Muscle of back (tissue), 11 donors: ENCODE results near the gene SUSD6. TPM values are rescaled to one million over a fixed set of nuclear protein-coding genes. Genes with fewer than 3 reads are reported as not detected.
"Not testable (repeated sequence)": the region's sequence is repeated elsewhere in the genome, so short reads cannot be mapped to it uniquely, and the experiment has no call there.

Experiments used
- DNase-seq, 3 donors: peaks; one replicate each; pipeline versions ENCODE4 v3.0.0 to v3.0.0-alpha.2; 2013
- polyA plus RNA-seq, 10 donors: library from polyadenylated mRNA; unstranded; fragments of 120-200 nt; gene quantifications; one replicate each; pipeline ENCODE4 v1.2.1, GENCODE V29; 2013; ENCODE audit not compliant: insufficient read length in 10 of 10

SUSD6 gene
- polyA plus RNA-seq, 10 donors: 15.2 to 20.8 (median 18.3) TPM

DNA sequence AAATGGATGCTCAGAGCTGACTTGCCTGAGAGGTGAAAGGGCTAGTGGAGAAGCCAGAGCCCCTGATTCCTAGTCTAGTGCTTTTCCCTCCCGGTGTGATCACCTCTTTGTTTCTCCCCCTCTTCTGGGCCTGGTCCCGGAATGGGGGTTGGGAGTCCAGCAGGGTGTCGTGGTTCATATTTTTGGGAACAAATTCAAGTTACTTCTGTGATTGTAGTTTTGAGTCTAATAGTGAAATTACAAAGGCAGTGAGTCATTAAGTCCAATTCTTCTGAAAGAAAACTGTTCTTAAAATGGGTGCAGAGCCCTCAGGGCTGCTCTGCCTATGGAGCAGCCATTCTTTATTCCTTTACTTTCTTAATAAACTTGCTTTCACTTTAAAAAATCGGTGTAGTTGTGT, 7.6 kb downstream of the SUSD6 start:
- DNase-seq: no peak

DNA sequence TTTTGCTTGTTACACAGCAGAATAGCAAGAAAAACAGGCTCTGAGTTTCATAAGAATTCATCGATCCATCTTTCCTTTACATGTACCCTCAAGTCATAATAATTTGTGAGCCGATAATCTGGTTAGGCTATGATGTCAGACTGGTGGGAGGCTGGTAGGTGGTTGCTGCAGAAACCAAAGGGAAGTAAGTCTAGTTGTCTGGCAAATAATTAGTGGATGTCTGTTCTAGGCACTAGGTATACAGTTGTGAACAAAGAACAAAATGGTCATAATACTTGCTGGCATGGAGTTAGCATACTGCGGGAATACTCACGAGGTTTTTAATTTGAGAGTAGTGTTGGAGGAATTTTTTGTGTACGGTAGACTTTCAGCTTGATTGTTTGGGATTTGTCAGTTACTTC, 8.8 kb downstream of the SUSD6 start:
- no peak for DNase-seq

DNA sequence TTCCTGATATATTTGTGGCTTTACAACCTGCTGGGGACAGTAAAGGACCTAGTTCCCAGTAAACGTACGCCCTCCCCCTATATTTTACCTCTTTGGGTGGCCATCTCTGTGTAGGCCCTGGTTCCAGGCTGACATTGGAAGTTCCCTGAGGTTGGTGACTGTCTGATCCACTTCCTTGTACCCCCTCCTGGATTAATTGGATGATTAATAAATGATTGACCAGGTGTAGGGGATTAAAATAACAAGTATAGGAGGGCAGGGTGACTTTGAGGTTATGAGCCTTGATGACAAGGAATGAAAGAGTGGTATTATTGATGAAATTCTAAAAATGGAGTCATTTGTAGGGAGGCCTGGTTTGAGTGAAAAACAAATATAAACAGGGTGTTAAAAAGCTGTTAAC, 9.6 kb downstream of the SUSD6 start:
- no peak for DNase-seq

DNA sequence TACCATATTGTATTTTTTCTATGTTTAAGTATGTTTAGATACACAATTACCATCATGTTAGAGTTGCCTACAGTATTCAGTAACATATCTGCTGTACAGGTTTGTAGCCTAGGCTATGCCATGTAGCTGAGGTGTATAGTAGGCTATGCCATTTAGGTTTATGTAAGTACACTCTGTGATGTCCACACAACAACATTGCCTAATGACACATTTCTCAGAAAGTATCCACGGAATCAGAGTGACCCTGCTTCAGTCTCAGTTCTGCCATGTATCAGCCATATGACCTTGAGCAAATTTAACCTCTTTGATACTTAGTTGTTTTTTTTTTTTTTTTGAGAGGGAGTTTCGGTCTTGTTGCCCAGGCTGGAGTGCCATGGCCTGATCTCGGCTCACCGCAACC, 12.7 kb downstream of the SUSD6 start:
- no peak for DNase-seq

DNA sequence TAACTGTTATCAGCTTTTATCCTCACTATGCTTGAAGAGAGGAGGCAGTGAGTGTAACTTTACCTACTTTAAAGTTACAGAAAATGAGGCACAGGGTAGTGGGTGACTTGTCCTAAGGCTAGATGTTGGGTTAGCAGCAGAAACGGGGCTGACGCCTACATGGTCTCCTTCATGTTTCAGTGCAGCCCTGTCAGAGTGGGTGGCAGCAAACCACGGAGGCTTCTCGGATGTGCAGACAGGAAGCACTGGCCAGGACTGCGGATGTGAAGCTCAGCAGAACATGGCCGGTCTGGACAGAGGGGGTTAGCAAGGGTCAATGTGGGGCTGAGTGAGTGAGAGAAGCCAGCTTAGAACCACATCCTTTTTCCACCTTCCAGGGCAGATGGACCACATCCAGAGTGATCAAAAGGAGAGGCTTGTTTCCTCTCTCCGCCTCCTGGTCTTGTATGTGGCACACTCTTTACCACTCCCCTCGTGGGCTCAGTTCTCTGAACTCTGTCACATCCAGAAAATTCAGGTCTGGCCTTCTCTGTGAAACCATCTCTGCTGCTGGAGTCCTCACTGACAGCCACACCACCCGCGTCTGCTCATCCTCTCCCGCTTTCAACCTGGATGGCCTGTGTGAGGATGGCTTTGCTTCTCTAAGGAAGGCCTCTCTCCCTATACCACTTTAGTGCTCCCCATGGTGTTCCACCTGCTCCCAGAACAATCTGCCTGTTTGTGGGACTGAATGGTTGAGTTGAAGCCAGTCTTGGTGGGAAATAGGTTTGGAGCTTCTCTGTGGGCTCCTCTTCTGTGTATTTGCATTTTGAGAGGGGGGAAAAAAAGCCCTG, 14.1 kb downstream of the SUSD6 start:
- peak in 1 of 3 donors; percentile 52 for DNase-seq

DNA sequence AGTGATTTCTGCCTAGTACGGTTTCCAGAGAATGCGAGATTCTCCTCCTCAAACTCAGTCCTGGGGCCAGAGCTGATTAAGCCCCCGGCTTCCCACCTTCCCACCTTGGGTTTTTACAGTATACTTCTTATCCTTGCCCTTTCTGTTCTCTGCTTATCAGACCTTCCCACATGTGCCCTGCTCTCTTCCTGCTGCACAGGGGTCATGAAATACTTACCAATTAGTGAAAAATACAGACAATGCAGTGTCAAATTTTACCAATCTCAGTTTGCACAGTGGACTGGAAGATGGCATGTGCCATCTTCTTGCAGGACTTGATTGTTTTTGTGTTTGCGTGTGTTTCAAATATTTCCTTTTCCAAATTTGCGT, 14.7 kb downstream of the SUSD6 start:
- no peak for DNase-seq

DNA sequence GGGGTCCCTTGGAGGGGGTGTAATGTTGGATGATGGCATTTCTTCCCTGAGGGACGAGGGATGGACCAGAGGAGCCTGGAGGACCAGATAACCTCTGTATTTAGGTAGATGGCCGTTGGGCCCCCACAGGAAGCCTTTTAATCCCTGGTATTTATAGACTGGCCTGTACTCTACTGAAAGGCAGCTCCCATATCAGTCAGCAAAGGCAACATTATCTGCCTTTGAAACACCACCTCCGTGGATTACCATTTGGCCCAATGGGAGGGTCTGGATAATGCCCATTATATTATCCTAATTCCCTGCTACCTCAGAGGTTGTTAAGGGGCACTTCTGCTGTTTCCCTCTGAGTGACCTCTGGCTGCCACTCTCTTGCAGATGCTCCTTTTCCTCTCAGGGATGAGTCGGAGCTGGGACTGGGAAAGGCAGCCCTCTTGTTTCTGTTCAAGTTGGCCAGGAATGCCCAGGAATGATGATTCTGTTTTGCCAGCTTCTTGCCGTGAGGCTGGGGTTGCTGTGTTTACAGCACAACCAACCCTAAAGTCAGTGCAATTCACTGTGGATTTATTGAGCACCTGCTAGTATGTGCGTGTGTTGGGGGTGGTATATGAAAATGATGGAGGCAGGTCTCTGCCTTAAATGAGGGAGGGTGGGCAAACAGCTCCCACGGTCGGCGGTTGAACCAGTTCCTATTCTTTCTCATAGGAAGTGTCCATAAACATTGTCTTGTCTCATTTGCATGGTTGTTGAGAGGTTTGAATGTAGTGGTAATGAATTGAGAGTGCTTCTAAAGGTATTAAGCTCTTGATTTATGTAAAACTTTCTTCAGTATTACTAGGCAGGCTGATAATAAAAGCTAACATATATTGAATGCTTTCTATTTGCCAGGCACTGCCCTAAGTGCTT, 18.1 kb downstream of the SUSD6 start:
- DNase-seq: no peak

DNA sequence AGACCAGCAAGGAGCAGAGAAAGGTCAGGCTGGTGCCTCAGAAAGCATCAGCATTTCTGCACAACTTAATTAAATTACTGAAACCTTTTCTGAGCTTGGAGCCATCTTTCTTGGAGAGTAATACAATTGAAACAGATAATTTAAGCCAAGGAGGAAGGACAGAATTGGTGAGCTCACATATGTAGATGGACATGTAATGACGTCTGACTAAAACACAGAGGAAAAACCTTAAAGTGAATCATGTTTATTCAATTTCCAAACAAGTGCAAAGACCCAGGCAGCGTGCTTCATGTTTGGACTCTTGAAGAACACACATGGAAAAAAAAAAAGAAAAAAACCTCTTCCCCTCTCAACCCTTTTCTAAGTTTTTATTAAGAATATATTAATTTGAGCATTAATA, 19.0 kb downstream of the SUSD6 start:
- no peak for DNase-seq

DNA sequence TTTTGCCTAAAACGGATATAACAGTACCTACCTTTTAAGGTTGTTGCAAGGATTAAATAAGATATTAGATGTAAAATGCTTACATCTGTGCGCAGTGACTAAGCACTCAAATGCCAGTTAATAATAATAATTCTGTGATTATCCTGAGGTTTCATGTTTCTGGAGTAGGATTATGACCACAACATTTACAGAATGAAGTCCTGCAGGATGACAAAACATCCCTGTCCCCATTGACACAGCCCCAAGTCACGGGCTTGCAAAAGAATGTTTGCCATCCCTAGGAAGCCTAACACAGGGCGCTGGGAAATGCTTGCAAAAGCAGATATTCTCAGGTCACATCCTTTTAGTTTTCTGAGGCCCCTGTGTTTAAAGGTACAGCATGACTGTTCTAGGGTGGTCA, 20.1 kb downstream of the SUSD6 start:
- no peak for DNase-seq

DNA sequence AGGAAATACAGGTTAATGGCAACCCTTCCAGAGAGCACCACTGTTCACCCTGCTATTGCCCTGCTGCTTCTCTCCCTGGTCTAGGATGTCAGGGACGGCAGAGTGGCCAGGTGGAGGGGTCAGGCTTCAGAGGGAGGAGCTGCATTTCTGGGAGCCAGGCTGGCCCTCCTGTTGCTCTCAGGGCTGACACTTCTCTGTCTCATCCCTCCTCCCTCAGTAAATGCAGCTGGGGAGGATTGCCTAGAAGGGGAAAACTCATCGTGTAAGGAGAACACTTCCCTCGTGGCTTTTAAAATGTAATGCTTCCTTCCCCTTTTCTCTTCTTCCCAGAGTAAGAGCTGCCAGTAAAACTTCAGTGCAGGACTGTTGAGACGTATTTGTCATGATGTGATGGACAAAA, 20.8 kb downstream of the SUSD6 start:
- no peak for DNase-seq

DNA sequence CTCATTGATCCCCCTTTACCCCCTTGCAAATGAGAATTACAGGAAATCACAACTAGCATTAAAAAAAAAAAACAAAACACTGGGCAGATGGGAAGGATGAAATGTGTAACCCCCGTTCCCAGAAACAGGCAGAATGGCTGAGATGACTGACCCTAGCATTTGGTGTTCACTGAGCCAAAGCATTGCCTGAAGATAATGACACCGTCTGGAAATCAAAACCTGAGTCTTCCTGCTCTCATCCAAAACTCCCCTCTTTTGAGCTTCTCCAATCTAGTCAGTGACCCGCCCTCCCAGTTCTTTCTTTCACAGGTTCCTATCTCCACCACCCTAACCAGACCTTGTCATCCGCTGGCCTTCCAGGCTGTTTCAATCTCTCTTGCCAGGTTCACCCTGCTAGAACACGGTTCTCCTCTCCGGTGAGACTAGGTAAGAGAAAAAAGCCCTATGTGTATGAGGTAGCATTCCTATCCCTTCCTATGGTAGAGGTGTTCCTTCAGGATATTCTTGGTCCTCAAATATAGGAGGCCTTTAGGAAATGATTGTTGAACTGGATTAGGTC, 21.3 kb downstream of the SUSD6 start:
- no peak for DNase-seq

DNA sequence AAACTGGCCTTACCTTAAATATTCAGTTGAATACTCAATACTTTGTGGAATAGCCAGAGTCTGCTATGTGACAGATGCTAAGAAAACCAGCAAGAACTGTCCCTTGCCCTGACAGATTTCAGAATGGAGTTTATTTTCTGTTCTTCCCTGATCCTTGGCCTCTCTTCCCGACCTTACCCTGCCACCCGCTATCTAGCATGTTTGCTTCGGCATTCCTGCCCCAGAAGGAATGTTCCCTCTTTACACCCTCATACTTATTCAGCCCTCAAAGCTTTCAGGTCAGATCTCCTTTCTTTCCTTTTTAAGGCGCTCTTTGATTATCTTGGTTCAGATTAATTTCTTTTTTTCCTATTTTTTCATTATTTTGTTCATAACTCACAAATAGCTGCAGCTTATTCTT, 21.8 kb downstream of the SUSD6 start:
- no peak for DNase-seq

DNA sequence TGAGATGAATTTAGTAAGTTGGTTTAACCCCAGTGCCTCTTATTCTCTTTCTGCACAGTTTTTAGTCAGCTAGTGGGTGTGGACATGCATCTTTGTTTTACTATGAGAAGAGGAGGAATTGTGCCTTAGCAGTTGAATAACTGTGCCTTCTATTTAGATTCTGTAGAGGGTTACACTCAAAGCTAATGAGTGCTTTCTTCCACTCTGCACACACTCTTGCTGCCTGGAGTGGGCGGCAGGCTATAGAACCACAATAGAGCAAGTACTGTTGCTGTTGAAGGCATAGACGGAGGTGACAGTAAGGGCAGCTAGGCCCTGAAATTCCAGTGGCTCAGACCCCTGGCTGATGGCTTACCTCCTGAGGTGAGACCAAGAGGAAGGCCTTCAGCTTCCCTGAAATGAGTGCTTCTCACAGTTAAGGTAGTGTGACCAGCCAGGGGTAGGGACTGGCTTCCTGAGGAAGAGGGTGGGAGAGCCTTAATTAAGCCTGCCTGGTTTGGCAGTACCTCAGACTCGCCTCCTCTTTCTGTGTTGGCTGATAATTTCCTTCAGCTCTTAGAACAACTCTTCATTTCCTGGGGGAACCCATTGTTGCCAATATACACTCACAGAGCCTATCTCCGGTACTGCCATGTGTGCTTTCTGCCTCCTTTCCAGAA, 24.7 kb downstream of the SUSD6 start:
- no peak for DNase-seq

DNA sequence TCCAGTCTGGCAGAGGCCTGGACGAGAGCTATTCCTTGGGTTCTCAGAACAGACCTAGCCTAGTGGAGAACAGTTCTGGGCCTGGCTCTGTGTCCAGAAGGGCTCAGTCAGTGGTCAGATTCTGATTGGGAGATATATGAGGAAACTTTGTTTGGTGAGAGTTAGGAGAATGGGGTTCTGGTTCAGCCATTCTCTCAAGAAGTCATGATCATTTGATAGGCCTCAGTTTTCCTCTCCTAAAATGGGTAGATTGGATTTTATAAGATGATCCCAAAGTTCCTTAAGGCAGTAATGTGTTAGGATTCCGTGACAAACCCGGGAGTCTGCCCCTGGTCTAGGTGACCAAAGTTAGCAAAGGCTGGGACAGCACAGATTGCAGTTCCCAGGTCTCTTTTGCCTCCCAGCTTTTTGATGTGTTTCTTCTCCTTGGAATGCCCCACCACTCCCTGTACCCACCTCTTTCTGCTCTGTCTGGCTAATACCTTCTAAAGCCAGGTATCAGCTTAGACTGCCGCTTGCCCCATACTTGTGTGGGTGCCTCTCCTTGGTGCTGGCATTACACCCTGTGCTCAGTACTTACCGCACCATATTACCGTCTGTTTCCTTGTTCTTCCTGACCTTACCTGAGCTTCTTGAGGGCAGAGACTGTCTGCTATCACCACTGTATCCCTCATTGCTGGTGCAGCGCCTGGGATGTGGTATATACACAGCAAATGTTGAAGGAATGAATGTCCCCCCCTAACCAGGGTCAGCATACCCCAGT, 25.5 kb downstream of the SUSD6 start:
- DNase-seq: no peak

DNA sequence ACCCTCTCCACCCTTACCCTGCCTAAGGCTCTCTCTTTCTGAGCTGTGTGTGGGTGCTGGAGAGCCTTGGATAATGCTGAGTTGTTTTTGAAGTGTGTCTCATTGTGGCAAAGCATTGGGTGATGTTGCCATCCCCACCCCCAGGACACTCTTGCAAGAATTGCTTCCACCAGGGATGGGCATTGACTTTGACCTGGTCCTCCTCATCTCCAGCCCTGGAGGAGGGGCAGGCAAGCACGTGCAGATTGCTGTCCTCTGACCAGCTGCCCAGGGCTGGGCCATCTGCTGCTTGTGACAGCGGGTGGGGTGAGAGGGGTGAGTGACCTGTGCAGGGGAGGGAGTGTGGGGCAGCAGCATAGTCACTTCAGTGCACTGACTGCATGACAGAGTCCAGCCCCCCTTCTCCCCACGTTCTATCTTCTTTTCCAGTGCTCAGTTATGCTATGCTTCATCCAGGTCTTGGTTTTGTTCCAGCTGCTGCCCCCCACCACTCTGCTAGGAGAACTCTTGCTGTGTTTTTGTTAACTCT, 26.2 kb downstream of the SUSD6 start:
- DNase-seq: peak in 1 of 3 donors; percentile 30

DNA sequence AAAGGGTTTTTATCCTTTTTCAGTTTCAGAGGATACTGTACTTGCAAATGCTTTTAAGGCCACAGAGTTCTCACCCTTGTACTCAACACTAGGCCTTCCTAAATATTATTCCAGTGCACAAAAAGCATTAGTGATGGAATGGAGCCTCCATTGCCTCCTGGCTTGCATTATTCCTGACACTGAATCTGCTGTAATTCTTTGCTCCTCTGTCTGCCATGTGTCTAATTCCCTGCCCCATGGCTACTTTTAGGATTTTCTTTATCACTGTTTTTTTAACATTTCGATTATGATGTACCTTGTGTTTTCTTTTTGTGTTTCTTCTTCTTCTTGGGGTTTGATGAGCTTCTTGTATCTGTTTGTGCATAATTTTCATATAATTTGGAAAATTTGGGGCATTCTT, 29.5 kb downstream of the SUSD6 start:
- DNase-seq: no peak

DNA sequence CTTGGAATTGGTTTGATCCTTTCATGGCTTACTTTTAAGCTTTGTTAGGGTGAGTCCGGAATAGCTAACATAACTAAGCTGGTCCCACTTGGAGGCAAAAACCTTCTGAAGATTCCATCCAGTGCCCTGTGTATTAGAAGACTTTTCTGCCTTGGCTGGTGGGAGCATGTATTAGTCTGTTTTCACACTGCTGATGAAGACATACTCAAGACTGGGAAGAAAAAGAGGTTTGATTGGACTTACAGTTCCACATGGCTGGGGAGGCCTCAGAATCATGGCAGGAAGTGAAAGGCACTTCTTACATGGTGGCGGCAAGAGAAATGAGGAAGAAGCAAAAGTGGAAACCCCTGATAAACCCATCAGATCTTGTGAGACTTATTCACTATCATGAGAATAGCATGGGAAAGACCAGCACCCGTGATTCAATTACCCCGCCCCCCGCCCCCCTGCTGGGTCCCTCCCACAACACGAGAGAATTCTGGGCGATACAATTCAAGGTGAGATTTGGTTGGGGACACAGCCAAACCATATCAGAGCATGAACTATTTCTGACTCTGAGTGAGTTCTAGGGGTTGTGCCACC, 30.9 kb downstream of the SUSD6 start:
- not testable (repeated sequence) for DNase-seq

DNA sequence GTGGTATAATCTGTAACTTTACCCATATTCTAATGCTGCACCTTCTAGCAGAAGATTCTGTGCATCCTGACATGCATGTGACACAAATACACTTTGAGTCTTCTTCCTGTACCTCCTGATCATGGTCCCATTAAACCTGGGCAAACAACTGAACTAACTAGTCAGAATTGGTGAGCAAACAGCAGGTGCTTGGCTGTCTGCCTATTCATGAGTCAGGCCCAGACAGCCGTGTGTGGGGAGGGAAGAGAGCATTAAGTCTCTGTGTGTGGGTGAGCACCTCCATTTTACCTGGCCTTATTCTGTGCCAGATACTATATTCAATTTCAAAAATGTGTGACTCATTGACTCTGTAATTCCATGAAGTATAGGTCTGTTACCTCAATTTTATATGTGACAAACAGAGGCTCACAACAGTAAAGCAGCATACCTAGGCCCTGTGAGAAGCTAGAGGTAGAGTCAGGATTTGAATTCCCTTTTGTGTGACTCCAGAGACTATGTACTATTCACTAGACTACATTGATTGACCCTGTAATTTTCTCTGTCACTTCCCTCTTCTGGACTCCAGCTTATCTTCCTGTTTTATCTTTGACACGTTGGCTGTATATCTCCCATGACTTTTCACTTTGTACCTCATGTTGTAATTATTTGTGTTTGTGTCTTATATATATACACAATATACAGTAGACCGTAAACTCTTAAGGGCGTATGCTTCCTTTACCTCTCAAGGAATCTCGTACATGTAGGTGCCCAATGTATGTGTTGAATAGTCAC, 32.2 kb downstream of the SUSD6 start:
- DNase-seq: no peak

DNA sequence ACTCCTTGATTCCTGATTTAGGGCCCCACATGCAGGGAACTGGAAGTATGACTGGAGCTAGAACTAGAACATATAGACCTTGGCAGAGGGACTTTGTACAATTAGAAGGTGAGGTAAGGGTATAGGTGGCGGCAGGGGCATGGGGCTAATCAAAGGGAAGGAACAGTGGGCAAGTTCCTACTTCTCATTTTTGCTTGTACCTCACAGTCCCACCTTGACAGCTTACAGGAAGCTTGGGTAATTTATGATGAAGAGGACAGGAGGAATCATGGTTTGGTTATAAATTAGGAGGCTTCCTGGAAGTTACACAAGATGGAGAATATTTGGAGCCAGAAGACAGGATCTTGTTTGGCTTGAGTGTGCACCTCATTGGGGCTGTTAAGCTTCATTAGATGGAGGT, 33.4 kb downstream of the SUSD6 start:
- no peak for DNase-seq

DNA sequence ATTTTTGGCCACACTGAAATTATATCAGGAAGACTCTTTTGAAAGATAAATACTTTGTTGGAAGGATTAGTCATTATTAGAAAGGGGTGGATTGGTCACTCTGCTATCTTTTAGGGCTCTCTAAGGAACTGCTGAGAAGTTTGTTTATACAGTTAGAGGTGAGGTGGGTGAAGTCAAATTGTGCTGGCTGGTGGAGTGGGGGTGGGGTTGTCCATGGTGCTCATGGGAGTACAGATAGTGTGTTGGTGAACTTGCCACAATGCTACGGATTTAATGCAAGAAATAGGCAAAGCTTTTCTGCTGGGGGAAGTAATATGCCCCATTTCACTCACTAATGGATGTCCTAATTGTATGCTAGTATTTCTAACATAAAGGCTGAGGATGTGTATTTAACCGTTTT, 35.8 kb downstream of the SUSD6 start:
- DNase-seq: no peak
